Measurements from ENCODE around the gene CCS. TPM values are rescaled to one million over a fixed set of nuclear protein-coding genes. Genes with fewer than 3 reads are reported as not detected.

CCS gene
- total RNA-seq, 1 experiment from 2014 or later: 10.3 TPM

- Histone ChIP-seq H3K27ac (peak overlapping the region; percentile 78), H3K4me3 (peak overlapping the region; percentile 85), H3K36me3 (peaks cover 18% of the 10 kb centered on the region), H3K27me3 (no peaks in the 10 kb centered on the region), H3K9me3 (replicated peaks) (no peaks in the 10 kb centered on the region), H3K4me1 (no peaks in the 10 kb centered on the region)
- no peak for DNase-seq
Observed at GRCh38 chr11:66617155-66617834, 24.3 kb downstream of the CCS start.

GRCh38 chr11:66619080-66619554 is 26.1 kb downstream of the CCS start:
- H3K4me1 ChIP-seq: no peaks in the 10 kb centered on the region
- H3K4me3 ChIP-seq: peak overlapping the region; percentile 85
- H3K27ac ChIP-seq: no peak overlapping the region
- peaks cover 36% of the 10 kb centered on the region for H3K36me3 ChIP-seq
- H3K9me3 ChIP-seq (replicated peaks): no peaks in the 10 kb centered on the region
- no peaks in the 10 kb centered on the region for H3K27me3 ChIP-seq
- no peak for DNase-seq

GRCh38 chr11:66624450-66624849 is 31.5 kb downstream of the CCS start:
- H3K36me3 ChIP-seq: peaks cover 78% of the 10 kb centered on the region
- no peaks in the 10 kb centered on the region for H3K4me1 ChIP-seq
- H3K4me3 ChIP-seq: no peak overlapping the region
- H3K27ac ChIP-seq: no peak overlapping the region
- H3K9me3 ChIP-seq (replicated peaks): no peaks in the 10 kb centered on the region
- no peaks in the 10 kb centered on the region for H3K27me3 ChIP-seq
- DNase-seq: no peak

- H3K4me1 ChIP-seq: no peaks in the 10 kb centered on the region
- H3K4me3 ChIP-seq: no peak overlapping the region
- no peak for DNase-seq
- peaks cover 81% of the 10 kb centered on the region for H3K36me3 ChIP-seq
- no peak overlapping the region for H3K27ac ChIP-seq
- no peaks in the 10 kb centered on the region for H3K9me3 ChIP-seq (replicated peaks)
- H3K27me3 ChIP-seq: no peaks in the 10 kb centered on the region
Observed at GRCh38 chr11:66625041-66625751, 32.2 kb downstream of the CCS start.

- Histone ChIP-seq H3K36me3 (peaks cover 86% of the 10 kb centered on the region), H3K4me1 (no peaks in the 10 kb centered on the region), H3K9me3 (replicated peaks) (no peaks in the 10 kb centered on the region), H3K4me3 (no peak overlapping the region), H3K27me3 (no peaks in the 10 kb centered on the region), H3K27ac (no peak overlapping the region)
- no peak for DNase-seq
Observed at GRCh38 chr11:66625752-66626149, 32.8 kb downstream of the CCS start.

- DNase-seq: no peak
- peaks cover 87% of the 10 kb centered on the region for H3K36me3 ChIP-seq
- H3K9me3 ChIP-seq (replicated peaks): no peaks in the 10 kb centered on the region
- no peak overlapping the region for H3K4me3 ChIP-seq
- H3K27ac ChIP-seq: no peak overlapping the region
- H3K27me3 ChIP-seq: no peaks in the 10 kb centered on the region
- H3K4me1 ChIP-seq: no peaks in the 10 kb centered on the region
Observed at GRCh38 chr11:66626382-66626781, 33.4 kb downstream of the CCS start.

- Histone ChIP-seq H3K9me3 (replicated peaks) (no peaks in the 10 kb centered on the region), H3K27ac (no peak overlapping the region), H3K27me3 (no peaks in the 10 kb centered on the region), H3K36me3 (peaks cover 88% of the 10 kb centered on the region), H3K4me1 (no peaks in the 10 kb centered on the region), H3K4me3 (no peak overlapping the region)
- DNase-seq: no peak
Observed at GRCh38 chr11:66626926-66627325, 33.9 kb downstream of the CCS start.

- Histone ChIP-seq H3K36me3 (peaks cover 85% of the 10 kb centered on the region), H3K4me3 (no peak overlapping the region), H3K27ac (no peak overlapping the region), H3K4me1 (no peaks in the 10 kb centered on the region), H3K9me3 (replicated peaks) (no peaks in the 10 kb centered on the region), H3K27me3 (no peaks in the 10 kb centered on the region)
- no peak for DNase-seq
Observed at GRCh38 chr11:66628061-66628603, 35.1 kb downstream of the CCS start.

- H3K36me3 ChIP-seq: peaks cover 82% of the 10 kb centered on the region
Observed at GRCh38 chr11:66629356-66629755, 36.4 kb downstream of the CCS start.

GRCh38 chr11:66631883-66632282 is 38.9 kb downstream of the CCS start:
- Histone ChIP-seq H3K36me3 (peaks cover 60% of the 10 kb centered on the region), H3K27ac (no peak overlapping the region), H3K9me3 (replicated peaks) (no peaks in the 10 kb centered on the region), H3K4me3 (no peak overlapping the region), H3K27me3 (no peaks in the 10 kb centered on the region), H3K4me1 (no peaks in the 10 kb centered on the region)
- DNase-seq: no peak

More at GRCh38 chr11:66629356-66629755, 36.4 kb downstream of the CCS start:
- Histone ChIP-seq H3K4me1 (no peaks in the 10 kb centered on the region), H3K4me3 (no peak overlapping the region), H3K27me3 (no peaks in the 10 kb centered on the region), H3K9me3 (replicated peaks) (no peaks in the 10 kb centered on the region), H3K27ac (no peak overlapping the region)
- DNase-seq: no peak

GRCh38 chr11:66632952-66633351 is 40.0 kb downstream of the CCS start:
- H3K36me3 ChIP-seq: peaks cover 49% of the 10 kb centered on the region
- no peaks in the 10 kb centered on the region for H3K27me3 ChIP-seq
- DNase-seq: no peak
- H3K4me1 ChIP-seq: no peaks in the 10 kb centered on the region
- no peak overlapping the region for H3K4me3 ChIP-seq
- H3K27ac ChIP-seq: no peak overlapping the region
- no peaks in the 10 kb centered on the region for H3K9me3 ChIP-seq (replicated peaks)

GRCh38 chr11:66636411-66636810 is 43.4 kb downstream of the CCS start:
- Histone ChIP-seq H3K36me3 (peaks cover 44% of the 10 kb centered on the region), H3K27ac (no peak overlapping the region), H3K4me3 (no peak overlapping the region), H3K9me3 (replicated peaks) (no peaks in the 10 kb centered on the region), H3K27me3 (no peaks in the 10 kb centered on the region), H3K4me1 (peaks cover 15% of the 10 kb centered on the region)
- DNase-seq: no peak

- no peak for DNase-seq
Observed at GRCh38 chr11:66637557-66638176, 44.7 kb downstream of the CCS start.

GRCh38 chr11:66638177-66639065 is 45.4 kb downstream of the CCS start, which contains the start of gene RBM4:
Gene RBM4 (plus strand): TSS chr11:66638703. CDS start chr11:66639712, 1,009 bp downstream.
- Histone ChIP-seq H3K36me3 (peaks cover 52% of the 10 kb centered on the region), H3K9me3 (replicated peaks) (no peaks in the 10 kb centered on the region), H3K4me1 (peaks cover 20% of the 10 kb centered on the region), H3K4me3 (peak within 1 kb of the TSS; percentile 90), H3K27me3 (no peaks in the 10 kb centered on the region), H3K27ac (peak within 1 kb of the TSS; percentile 88)
- peak; percentile 98 to 99 for DNase-seq

More at GRCh38 chr11:66637557-66638176, 44.7 kb downstream of the CCS start:
- Histone ChIP-seq H3K27ac (peak overlapping the region; percentile 88), H3K36me3 (peaks cover 51% of the 10 kb centered on the region), H3K27me3 (no peaks in the 10 kb centered on the region), H3K9me3 (replicated peaks) (no peaks in the 10 kb centered on the region), H3K4me1 (peaks cover 20% of the 10 kb centered on the region), H3K4me3 (peak overlapping the region; percentile 90)

All from SJCRH30 (cell line).